HL-60 (cell line): ENCODE measurements around the gene CTNNA2.

ENCODE experiments used
- DNase-seq, 2 experiments: peaks; one replicate each; pipeline ENCODE4 v3.0.0-alpha.2; 2010 to 2020; ENCODE audit warnings: low read depth in 1 of 2, low spot score in 1 of 2
- H3K27ac ChIP-seq: fragments of 250-450 bp; sonication (Bioruptor Pico); replicated peaks from 2 replicates; pipeline ENCODE4 v1.5.1; 2020; ENCODE audit warnings: mild to moderate bottlenecking, moderate library complexity
- H3K27me3 ChIP-seq: fragments of 250-450 bp; sonication (Bioruptor Pico); 2 replicates; pipeline ENCODE4 v1.5.1; 2021; ENCODE audit warnings: mild to moderate bottlenecking, moderate library complexity; ENCODE audit not compliant: insufficient read depth, poor library complexity, severe bottlenecking
- H3K4me3 ChIP-seq: replicated peaks from 2 replicates; pipeline ENCODE4 v1.5.1; 2011; ENCODE audit warnings: mild to moderate bottlenecking, control low read depth, low read length; ENCODE audit not compliant: insufficient read depth
- CTCF ChIP-seq: IDR thresholded peaks from one replicate; pipeline ENCODE4 v1.5.1; 2011; ENCODE audit warnings: low read length, control low read depth, inconsistent platforms; ENCODE audit not compliant: insufficient read depth
- GABPA ChIP-seq: IDR thresholded peaks from 2 replicates; pipeline ENCODE4 v1.6.1; 2012; ENCODE audit warnings: low read depth
- POLR2AphosphoS5 ChIP-seq: IDR thresholded peaks from 2 replicates; pipeline ENCODE4 v1.6.1; 2012; ENCODE audit warnings: low read depth
- REST ChIP-seq: IDR thresholded peaks from 2 replicates; pipeline ENCODE4 v1.6.1; 2012; ENCODE audit warnings: low read depth; ENCODE audit not compliant: insufficient replicate concordance
- SPI1 ChIP-seq: IDR thresholded peaks from 2 replicates; pipeline ENCODE4 v1.6.1; 2012; ENCODE audit warnings: low read depth, mild to moderate bottlenecking, borderline replicate concordance

The CTNNA2 gene

GRCh38 chr2:79977792-79978191 is 464.9 kb downstream of the CTNNA2 start:
- Histone ChIP-seq H3K27me3 (no peaks in the 10 kb centered on the region), H3K27ac (no peak overlapping the region), H3K4me3 (no peak overlapping the region)
- no peak for DNase-seq
- TF ChIP-seq SPI1 (no peak), CTCF (no peak), GABPA (no peak), REST (no peak), POLR2AphosphoS5 (no peak)

- TF ChIP-seq GABPA (no peak), CTCF (no peak), SPI1 (no peak), REST (no peak), POLR2AphosphoS5 (no peak)
- Histone ChIP-seq H3K4me3 (no peak overlapping the region), H3K27ac (no peak overlapping the region), H3K27me3 (no peaks in the 10 kb centered on the region)
- no peak for DNase-seq
Measured at GRCh38 chr2:79980116-79980515, 467.3 kb downstream of the CTNNA2 start.

- no peak overlapping the region for H3K4me3 ChIP-seq
- TF ChIP-seq GABPA (no peak), CTCF (no peak), SPI1 (no peak), REST (no peak), POLR2AphosphoS5 (no peak)
- H3K27me3 ChIP-seq = no peaks in the 10 kb centered on the region
- no peak for DNase-seq
- H3K27ac ChIP-seq = no peak overlapping the region
Measured at GRCh38 chr2:79980816-79981215, 468.0 kb downstream of the CTNNA2 start.
